PC-3 (cell line): ENCODE data around the gene PLXNC1. TPM values are rescaled to one million over a fixed set of nuclear protein-coding genes. Genes with fewer than 3 reads are reported as not detected.

Experiments used
- ATAC-seq: fragments of 200-7000 bp; cut with Tn5 transposase; 2 replicates; pipeline ENCODE4 v1.9.1; 2020; ENCODE audit warnings: mild to moderate bottlenecking, moderate library complexity
- BruUV-seq: library from RNA; stranded (reverse); fragments of 400-500 nt; replicated peaks from 2 replicates; lab custom pipeline; 2021; lab: Mats Ljungman, UMichigan
- CTCF ChIA-PET: fragments of 300-600 bp; sonication (Branson Sonifier 250); formaldehyde crosslinking; loops from one replicate; lab custom pipeline; 2022; ENCODE audit warnings: antibody characterized with exemption; lab: Charles Lee
- POLR2A ChIA-PET: fragments of 300-600 bp; sonication (Branson Sonifier 250); formaldehyde crosslinking; loops from one replicate; lab custom pipeline; 2022; ENCODE audit warnings: antibody characterized with exemption; ENCODE audit not compliant: unreplicated experiment; lab: Charles Lee
- DNase-seq: peaks from one replicate; pipeline ENCODE4 v3.0.0-alpha.2; 2015
- H2AFZ ChIP-seq: fragments of 300-600 bp; sonication (generic); 2 replicates; pipeline ENCODE4 v1.6.0; 2016; ENCODE audit warnings: antibody characterized with exemption, low read length
- H3F3A ChIP-seq: fragments of 300-600 bp; sonication (generic); one replicate; pipeline ENCODE4 v1.6.0; 2017; ENCODE audit warnings: antibody characterized with exemption, low read length, control low read depth, mild to moderate bottlenecking; ENCODE audit not compliant: unreplicated experiment
- H3K27ac ChIP-seq: fragments of 300-600 bp; sonication (generic); 2 replicates; pipeline ENCODE4 v1.5.1; 2016; ENCODE audit warnings: mild to moderate bottlenecking, low read length
- H3K27me3 ChIP-seq: fragments of 300-600 bp; sonication (generic); 2 replicates; pipeline ENCODE4 v1.6.1; 2016; ENCODE audit warnings: low read length, mixed read lengths
- H3K36me3 ChIP-seq: fragments of 300-600 bp; sonication (generic); 2 replicates; pipeline ENCODE4 v1.6.1; 2016; ENCODE audit warnings: low read depth, mixed run types, low read length, mixed read lengths
- H3K4me1 ChIP-seq: fragments of 300-600 bp; sonication (generic); 2 replicates; pipeline ENCODE4 v1.5.1; 2016; ENCODE audit warnings: low read length; ENCODE audit not compliant: insufficient read depth
- H3K4me2 ChIP-seq: fragments of 300-600 bp; sonication (generic); 2 replicates; pipeline ENCODE4 v1.6.0; 2016; ENCODE audit warnings: low read length
- H3K4me3 ChIP-seq: fragments of 300-600 bp; sonication (generic); 2 replicates; pipeline ENCODE4 v1.5.1; 2016; ENCODE audit warnings: mild to moderate bottlenecking, low read length, mixed read lengths
- H3K79me2 ChIP-seq: fragments of 300-600 bp; sonication (generic); 2 replicates; pipeline ENCODE4 v1.6.1; 2017; ENCODE audit warnings: low read length, mixed read lengths
- H3K9ac ChIP-seq: fragments of 300-600 bp; sonication (generic); 2 replicates; pipeline ENCODE4 v1.6.0; 2016; ENCODE audit warnings: mild to moderate bottlenecking, low read length
- H3K9me2 ChIP-seq: fragments of 300-600 bp; sonication (generic); replicated peaks from 2 replicates; pipeline ENCODE4 v1.6.1; 2016; ENCODE audit warnings: mixed run types, low read length, mixed read lengths
- H3K9me3 ChIP-seq: fragments of 300-600 bp; sonication (generic); 2 replicates; pipeline ENCODE4 v1.6.1; 2016; ENCODE audit warnings: low read length, mixed read lengths
- H4K20me1 ChIP-seq: fragments of 300-600 bp; sonication (generic); 2 replicates; pipeline ENCODE4 v1.6.1; 2016; ENCODE audit warnings: low read length, mixed read lengths
- EZH2 ChIP-seq: fragments of 300-600 bp; sonication (generic); IDR thresholded peaks from one replicate; pipeline ENCODE4 v1.6.1; 2017; ENCODE audit warnings: antibody characterized with exemption, mild to moderate bottlenecking, low read length; ENCODE audit not compliant: unreplicated experiment
- EZH2phosphoT487 ChIP-seq: fragments of 300-600 bp; sonication (generic); IDR thresholded peaks from 2 replicates; pipeline ENCODE4 v1.6.1; 2018; ENCODE audit warnings: mild to moderate bottlenecking, antibody characterized with exemption, low read length, borderline replicate concordance
- intact Hi-C: fragments of 100-400 bp; cut with micrococcal nuclease; formaldehyde crosslinking; loops from 2 replicates; pipeline ENCODE4 v1.9.0; 2023
- total RNA-seq: library from RNA; depleted of rRNA; stranded (reverse); fragments of >200 nt; gene quantifications from 2 replicates; pipeline ENCODE4 v1.2.3, GENCODE V29; 2014
- TF ChIP-seq, protein P1 (sequence below): fragments of 300-600 bp; sonication (generic); conservative IDR thresholded peaks from 2 replicates; pipeline ENCODE4 v1.5.1; 2017; ENCODE audit warnings: antibody characterized with exemption, low read depth, mild to moderate bottlenecking, low read length

PLXNC1 gene
- total RNA-seq, 1 experiment from 2014 or later: 0.15 TPM

GRCh38 chr12:94116191-94116590 is 32.2 kb upstream of the PLXNC1 start:
- no peak for TF ChIP-seq EZH2
- TF ChIP-seq, protein P1, sequence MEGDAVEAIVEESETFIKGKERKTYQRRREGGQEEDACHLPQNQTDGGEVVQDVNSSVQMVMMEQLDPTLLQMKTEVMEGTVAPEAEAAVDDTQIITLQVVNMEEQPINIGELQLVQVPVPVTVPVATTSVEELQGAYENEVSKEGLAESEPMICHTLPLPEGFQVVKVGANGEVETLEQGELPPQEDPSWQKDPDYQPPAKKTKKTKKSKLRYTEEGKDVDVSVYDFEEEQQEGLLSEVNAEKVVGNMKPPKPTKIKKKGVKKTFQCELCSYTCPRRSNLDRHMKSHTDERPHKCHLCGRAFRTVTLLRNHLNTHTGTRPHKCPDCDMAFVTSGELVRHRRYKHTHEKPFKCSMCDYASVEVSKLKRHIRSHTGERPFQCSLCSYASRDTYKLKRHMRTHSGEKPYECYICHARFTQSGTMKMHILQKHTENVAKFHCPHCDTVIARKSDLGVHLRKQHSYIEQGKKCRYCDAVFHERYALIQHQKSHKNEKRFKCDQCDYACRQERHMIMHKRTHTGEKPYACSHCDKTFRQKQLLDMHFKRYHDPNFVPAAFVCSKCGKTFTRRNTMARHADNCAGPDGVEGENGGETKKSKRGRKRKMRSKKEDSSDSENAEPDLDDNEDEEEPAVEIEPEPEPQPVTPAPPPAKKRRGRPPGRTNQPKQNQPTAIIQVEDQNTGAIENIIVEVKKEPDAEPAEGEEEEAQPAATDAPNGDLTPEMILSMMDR: no peak
- no peaks in the 10 kb centered on the region for H3K9me2 ChIP-seq
- no peaks in the 10 kb centered on the region for H4K20me1 ChIP-seq
- no peaks in the 10 kb centered on the region for H3K4me1 ChIP-seq
- no peaks in the 10 kb centered on the region for H3K36me3 ChIP-seq
- ChIA-PET CTCF (no interaction called here), POLR2A (interaction anchor here (0.6 kb wide), 1 partner anchor 196 kb away, joined by 4 read pairs; no protein-coding TSS in a partner anchor)
- no peaks in the 10 kb centered on the region for H3K9me3 ChIP-seq
- no peak overlapping the region for H3K27ac ChIP-seq
- no peak for DNase-seq
- no peak overlapping the region for H3K9ac ChIP-seq
- H3F3A ChIP-seq: no peaks in the 10 kb centered on the region
- no peaks in the 10 kb centered on the region for H3K27me3 ChIP-seq
- no peaks in the 10 kb centered on the region for H3K79me2 ChIP-seq
- no TSS peak for BruUV-seq
- H3K4me2 ChIP-seq: no peak overlapping the region
- no peak overlapping the region for H3K4me3 ChIP-seq
- intact Hi-C loops: no loop called here
- ATAC-seq: no peak
- H2AFZ ChIP-seq: no peak overlapping the region

DNA sequence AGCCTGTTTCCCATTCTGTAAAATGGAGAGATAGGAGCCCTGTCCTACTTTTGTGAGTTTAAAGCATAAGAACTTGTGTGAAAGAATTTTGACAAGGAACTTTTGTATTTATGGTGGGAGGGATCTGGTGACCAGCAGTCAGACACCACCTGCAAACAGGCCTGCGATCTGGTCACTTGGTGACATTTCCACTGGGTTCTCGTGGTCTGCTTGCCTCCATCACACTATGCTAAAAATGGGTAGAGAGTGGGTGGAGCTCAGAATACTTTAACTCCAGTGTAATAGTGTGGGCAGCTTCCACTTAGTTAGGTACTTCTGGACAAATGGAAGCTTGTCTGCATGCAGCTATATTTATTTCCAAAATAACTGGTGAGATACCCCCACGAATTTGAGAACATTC is 26.5 kb upstream of the PLXNC1 start:
- Histone ChIP-seq H3K9me3 (no peaks in the 10 kb centered on the region), H4K20me1 (no peaks in the 10 kb centered on the region), H3K27ac (no peak overlapping the region), H3K4me1 (no peaks in the 10 kb centered on the region), H2AFZ (no peak overlapping the region), H3K9me2 (no peaks in the 10 kb centered on the region), H3K4me2 (no peak overlapping the region), H3F3A (no peaks in the 10 kb centered on the region), H3K4me3 (no peak overlapping the region), H3K27me3 (peaks cover 33% of the 10 kb centered on the region), H3K9ac (no peak overlapping the region), H3K79me2 (no peaks in the 10 kb centered on the region), H3K36me3 (no peaks in the 10 kb centered on the region)
- ChIA-PET CTCF (no interaction called here), POLR2A (no interaction called here)
- TF ChIP-seq, protein P1: no peak
- TF ChIP-seq EZH2 (no peak), EZH2phosphoT487 (no peak)
- intact Hi-C loops: no loop called here
- BruUV-seq: no TSS peak
- DNase-seq: no peak
- no peak for ATAC-seq

- ChIA-PET CTCF (no interaction called here), POLR2A (no interaction called here)
- intact Hi-C loops: no loop called here
- Histone ChIP-seq H3K4me3 (no peak overlapping the region), H3F3A (no peaks in the 10 kb centered on the region), H3K27ac (no peak overlapping the region), H3K4me2 (no peak overlapping the region), H2AFZ (no peak overlapping the region), H3K9me2 (no peaks in the 10 kb centered on the region), H4K20me1 (no peaks in the 10 kb centered on the region), H3K36me3 (no peaks in the 10 kb centered on the region), H3K79me2 (no peaks in the 10 kb centered on the region), H3K9ac (no peak overlapping the region), H3K4me1 (no peaks in the 10 kb centered on the region), H3K27me3 (peaks cover 40% of the 10 kb centered on the region), H3K9me3 (no peaks in the 10 kb centered on the region)
- DNase-seq (no peak), ATAC-seq (no peak)
- BruUV-seq: no TSS peak
- TF ChIP-seq EZH2phosphoT487 (no peak), EZH2 (no peak)
- TF ChIP-seq, protein P1: no peak
These were observed 25.8 kb upstream of the PLXNC1 start for GRCh38 chr12:94122591-94122990.
